ENCODE results near the gene PLA2G7. TPM values are rescaled to one million over a fixed set of nuclear protein-coding genes. Genes with fewer than 3 reads are reported as not detected.

The PLA2G7 gene
- total RNA-seq, 1 experiment from 2014 or later: 1.7 TPM

DNA sequence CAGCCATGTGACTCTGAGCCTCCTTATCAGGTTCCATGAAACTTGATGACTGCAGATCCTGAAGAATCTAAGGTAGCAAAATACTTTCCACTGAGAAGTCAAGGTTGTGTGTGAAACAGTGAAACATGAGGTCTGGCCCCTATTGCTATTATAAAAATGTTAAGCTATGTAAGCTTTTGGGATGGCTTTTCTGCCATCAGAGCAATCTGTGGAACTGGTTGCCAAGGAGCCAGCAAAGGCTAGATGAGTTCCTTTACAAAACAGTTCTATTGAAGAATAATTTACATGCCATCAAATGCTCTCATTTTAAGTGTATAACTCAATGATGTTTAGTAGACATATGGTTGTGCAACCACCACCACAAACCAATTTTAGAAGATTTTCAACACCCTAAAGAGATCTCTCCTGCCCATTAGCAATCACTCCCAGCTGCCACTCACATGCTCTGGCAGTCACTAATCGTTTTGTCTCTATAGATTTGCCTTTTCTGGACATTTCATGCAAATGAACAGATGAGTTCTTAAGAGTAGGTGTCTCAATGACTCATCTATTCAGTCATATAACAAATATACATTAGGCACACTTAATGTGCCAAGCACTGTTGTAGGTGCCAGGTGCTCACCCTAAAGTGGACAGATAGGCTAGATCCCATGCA lies 38.2 kb upstream of the PLA2G7 start:
- no peak overlapping the region for H3K27ac ChIP-seq (ENCODE audit: insufficient read length, low read depth, low read length)
- no peak overlapping the region for H3K4me3 Mint-ChIP-seq
- H3K79me2 ChIP-seq (ENCODE audit: insufficient read depth, low read length): no peaks in the 10 kb centered on the region
- no peak for DNase-seq
- H3K4ac ChIP-seq (ENCODE audit: low read depth, low read length): no peak overlapping the region
- H3K36me3 Mint-ChIP-seq (ENCODE audit: insufficient read depth in 1 of 3, low read depth in 3 of 3): no peaks in the 10 kb centered on the region
- H2BK20ac ChIP-seq (ENCODE audit: low read depth, low read length, poor library complexity, severe bottlenecking): no peak overlapping the region
- H3T11ph ChIP-seq (ENCODE audit: low read length): no peak overlapping the region
- no peaks in the 10 kb centered on the region for H3K9me3 ChIP-seq (ENCODE audit: control insufficient read depth, low read depth, low read length)
- H4K91ac ChIP-seq (ENCODE audit: insufficient read length, low read depth, low read length): no peak overlapping the region
- no peak overlapping the region for H4K5ac ChIP-seq (ENCODE audit: insufficient read length, low read depth, low read length)
- H3K4me1 Mint-ChIP-seq: no peaks in the 10 kb centered on the region; a peak in 2 of 4 replicates
- no peak overlapping the region for H2AFZ ChIP-seq (ENCODE audit: low read length)
- H3K4me2 ChIP-seq (ENCODE audit: insufficient read depth, insufficient read length, low read length): no peak overlapping the region
- WGBS (ENCODE audit: extremely low coverage, insufficient read length, low lambda C conversion rate): no CpG with 5 or more reads among the region's 1 CpG
- H3K9me3 Mint-ChIP-seq: no peaks in the 10 kb centered on the region
- no peak overlapping the region; a peak in 1 of 7 replicates for H3K27ac Mint-ChIP-seq
- H3K4me1 ChIP-seq (ENCODE audit: insufficient read depth, low read length): no peaks in the 10 kb centered on the region
- TF ChIP-seq CTCF (conservative IDR thresholded peaks at IDR 0.05): no peak
- no peak overlapping the region for H2BK120ac ChIP-seq (ENCODE audit: low read depth, low read length, poor library complexity, severe bottlenecking)
- no peaks in the 10 kb centered on the region for H4K20me1 ChIP-seq (ENCODE audit: control insufficient read depth, insufficient read depth, insufficient read length)
- no peaks in the 10 kb centered on the region for H3K79me1 ChIP-seq (ENCODE audit: insufficient read depth, low read depth, low read length, poor library complexity, severe bottlenecking)
- no peak overlapping the region for H3K14ac ChIP-seq (ENCODE audit: insufficient read depth, low read length)
- no peak overlapping the region for H2AK5ac ChIP-seq (ENCODE audit: insufficient read length, low read length)
- H3K18ac ChIP-seq (ENCODE audit: insufficient read length, low read depth, low read length): no peak overlapping the region
- no peaks in the 10 kb centered on the region for H3K27me3 ChIP-seq (ENCODE audit: insufficient read depth, low read length)
- no peak overlapping the region for H3K9ac ChIP-seq (ENCODE audit: extremely low read depth, insufficient read length, low read length)
- no peak overlapping the region for H4K8ac ChIP-seq (replicated peaks; ENCODE audit: insufficient read length, low read depth, low read length)
- H2BK5ac ChIP-seq (ENCODE audit: insufficient read length, low read length): no peak overlapping the region
- no peaks in the 10 kb centered on the region for H3K23me2 ChIP-seq (ENCODE audit: insufficient read length, low read depth, low read length, poor library complexity, severe bottlenecking)
- no peak overlapping the region for H2BK15ac ChIP-seq (ENCODE audit: low read depth, low read length)
- no peak overlapping the region for H2BK12ac ChIP-seq (ENCODE audit: insufficient read length, low read depth, low read length)
- H3K27me3 Mint-ChIP-seq (ENCODE audit: low read depth): peaks cover 5% of the 10 kb centered on the region
- H3K23ac ChIP-seq (ENCODE audit: insufficient read length, low read depth, low read length): no peak overlapping the region
- no peak overlapping the region for H3K56ac ChIP-seq (ENCODE audit: insufficient read length, low read depth, low read length)
